Peyer's patch (tissue), 4 donors: ENCODE measurements around the gene CROCC.
"Not testable (repeated sequence)": the region's sequence is repeated elsewhere in the genome, so short reads cannot be mapped to it uniquely, and the experiment has no call there.

Experiments
- POLR2A ChIP-seq, 2 donors: fragments of 450-650 bp; IDR thresholded peaks; one replicate each; pipeline ENCODE4 v1.5.1; 2017; ENCODE audit warnings: antibody characterized with exemption in 2 of 2, mild to moderate bottlenecking in 2 of 2, moderate library complexity in 2 of 2
- TF ChIP-seq, protein P1 (sequence below), 6 experiments: fragments of 450-650 bp in 4 of 6; fragments of 200-600 bp in 2 of 6; sonication (generic) in 1 of 6; IDR thresholded peaks; one replicate each; pipeline ENCODE4 v1.5.1; 2017 to 2019; ENCODE audit warnings: antibody characterized with exemption in 6 of 6, mild to moderate bottlenecking in 3 of 6, moderate library complexity in 1 of 6

GRCh38 chr1:16898298-16898697, 23.4 kb upstream of the CROCC start:
- TF ChIP-seq, protein P1, sequence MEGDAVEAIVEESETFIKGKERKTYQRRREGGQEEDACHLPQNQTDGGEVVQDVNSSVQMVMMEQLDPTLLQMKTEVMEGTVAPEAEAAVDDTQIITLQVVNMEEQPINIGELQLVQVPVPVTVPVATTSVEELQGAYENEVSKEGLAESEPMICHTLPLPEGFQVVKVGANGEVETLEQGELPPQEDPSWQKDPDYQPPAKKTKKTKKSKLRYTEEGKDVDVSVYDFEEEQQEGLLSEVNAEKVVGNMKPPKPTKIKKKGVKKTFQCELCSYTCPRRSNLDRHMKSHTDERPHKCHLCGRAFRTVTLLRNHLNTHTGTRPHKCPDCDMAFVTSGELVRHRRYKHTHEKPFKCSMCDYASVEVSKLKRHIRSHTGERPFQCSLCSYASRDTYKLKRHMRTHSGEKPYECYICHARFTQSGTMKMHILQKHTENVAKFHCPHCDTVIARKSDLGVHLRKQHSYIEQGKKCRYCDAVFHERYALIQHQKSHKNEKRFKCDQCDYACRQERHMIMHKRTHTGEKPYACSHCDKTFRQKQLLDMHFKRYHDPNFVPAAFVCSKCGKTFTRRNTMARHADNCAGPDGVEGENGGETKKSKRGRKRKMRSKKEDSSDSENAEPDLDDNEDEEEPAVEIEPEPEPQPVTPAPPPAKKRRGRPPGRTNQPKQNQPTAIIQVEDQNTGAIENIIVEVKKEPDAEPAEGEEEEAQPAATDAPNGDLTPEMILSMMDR (IDR thresholded peaks at IDR 0.05) = not testable (repeated sequence)
- not testable (repeated sequence) for TF ChIP-seq POLR2A (IDR thresholded peaks at IDR 0.05)
